Fibroblast of lung (primary cell): ENCODE data around the gene ITGAD. TPM values are rescaled to one million over a fixed set of nuclear protein-coding genes. Genes with fewer than 3 reads are reported as not detected.

Experiments
- DNase-seq, 2 donors: peaks; one replicate each; pipeline versions ENCODE4 v3.0.0 to v3.0.0-alpha.2; 2010; ENCODE audit warnings: low read depth in 2 of 2
- H2AFZ ChIP-seq: 2 replicates; pipeline ENCODE4 v1.5.1; 2012; ENCODE audit warnings: low read length, control low read depth, inconsistent platforms
- H3K27ac ChIP-seq: 2 replicates; pipeline ENCODE4 v1.5.1; 2011; ENCODE audit warnings: low read length, control low read depth; ENCODE audit not compliant: insufficient read depth
- H3K27me3 ChIP-seq: 2 replicates; pipeline ENCODE4 v1.5.1; 2011; ENCODE audit warnings: mild to moderate bottlenecking, low read length; ENCODE audit not compliant: control insufficient read depth, insufficient read depth
- H3K36me3 ChIP-seq: 2 replicates; pipeline ENCODE4 v1.5.1; 2011; ENCODE audit warnings: low read length; ENCODE audit not compliant: control insufficient read depth, insufficient read depth
- H3K4me1 ChIP-seq: 2 replicates; pipeline ENCODE4 v1.5.1; 2011; ENCODE audit warnings: low read length; ENCODE audit not compliant: control insufficient read depth, insufficient read depth; ENCODE audit errors: extremely low read depth
- H3K4me2 ChIP-seq: 2 replicates; pipeline ENCODE4 v1.5.1; 2011; ENCODE audit warnings: low read length, control low read depth; ENCODE audit not compliant: insufficient read depth; ENCODE audit errors: extremely low read depth
- H3K4me3 ChIP-seq, 4 experiments: fragments of 200-600 bp in 1 of 4; sonication (generic) in 1 of 4; replicated peaks in 1 of 4; 2 replicates each; pipeline ENCODE4 v1.5.1; 2011 to 2016; ENCODE audit warnings: low read length in 4 of 4, low read depth in 3 of 4, mild to moderate bottlenecking in 3 of 4, control low read depth in 2 of 4, inconsistent platforms in 1 of 4, mixed read lengths in 1 of 4; ENCODE audit not compliant: insufficient read depth in 1 of 4; ENCODE audit errors: control extremely low read depth in 1 of 4
- H3K79me2 ChIP-seq: 2 replicates; pipeline ENCODE4 v1.5.1; 2012; ENCODE audit warnings: mild to moderate bottlenecking, low read length, inconsistent platforms; ENCODE audit not compliant: control insufficient read depth, insufficient read depth
- H3K9ac ChIP-seq: 2 replicates; pipeline ENCODE4 v1.5.1; 2011; ENCODE audit warnings: mild to moderate bottlenecking, low read length, control low read depth; ENCODE audit not compliant: insufficient read depth
- H3K9me3 ChIP-seq: 2 replicates; pipeline ENCODE4 v1.5.1; 2012; ENCODE audit warnings: low read depth, low read length; ENCODE audit not compliant: control insufficient read depth, insufficient read depth
- H4K20me1 ChIP-seq: 2 replicates; pipeline ENCODE4 v1.5.1; 2011; ENCODE audit warnings: low read length; ENCODE audit not compliant: control insufficient read depth, insufficient read depth; ENCODE audit errors: extremely low read depth
- CTCF ChIP-seq, 2 donors: IDR thresholded peaks in 1 of 2; conservative IDR thresholded peaks in 1 of 2; 1 replicate in 1 of 2; 2 replicates in 1 of 2; pipeline ENCODE4 v1.5.1; 2011 to 2012; ENCODE audit warnings: low read length in 2 of 2, control low read depth in 1 of 2, inconsistent platforms in 1 of 2, low read depth in 1 of 2, mild to moderate bottlenecking in 1 of 2
- EZH2 ChIP-seq: IDR thresholded peaks from 2 replicates; pipeline ENCODE4 v1.5.1; 2012; ENCODE audit warnings: low read length, control low read depth, mild to moderate bottlenecking; ENCODE audit errors: missing control alignments
- polyA plus RNA-seq, 2 donors: library from polyadenylated mRNA; depleted of rRNA in 1 of 2; stranded (reverse) in 1 of 2; unstranded in 1 of 2; fragments of >200 nt; gene quantifications; 2 replicates each; pipeline ENCODE4 v1.2.1, GENCODE V29; 2011 to 2012; ENCODE audit warnings: missing spikeins in 1 of 2
- total RNA-seq: library from RNA; depleted of rRNA; stranded (reverse); fragments of >200 nt; gene quantifications from 2 replicates; pipeline ENCODE4 v1.2.1, GENCODE V29; 2014

Gene ITGAD
- total and polyA plus RNA-seq, 2 donors (not counting 1 experiment from before 2014, with no cell fraction given): not detected

GRCh38 chr16:31465788-31466370 lies 72.7 kb downstream of the ITGAD start:
- Histone ChIP-seq H3K36me3 (peaks cover 22% of the 10 kb centered on the region), H3K79me2 (no peaks in the 10 kb centered on the region), H3K27me3 (no peaks in the 10 kb centered on the region), H3K4me2 (no peak overlapping the region), H3K27ac (no peak overlapping the region), H4K20me1 (no peaks in the 10 kb centered on the region), H3K9me3 (no peaks in the 10 kb centered on the region), H3K4me3 (no peak overlapping the region), H3K4me1 (peaks cover 2% of the 10 kb centered on the region), H3K9ac (no peak overlapping the region), H2AFZ (no peak overlapping the region)
- no peak for DNase-seq
- no peak for TF ChIP-seq CTCF (conservative IDR thresholded peaks at IDR 0.05 in 1 of 2, IDR thresholded peaks at IDR 0.05 in 1 of 2; ENCODE audit: low read depth in 1 of 2, low read length in 2 of 2)
- no peak for TF ChIP-seq EZH2

- Histone ChIP-seq H3K27me3 (no peaks in the 10 kb centered on the region), H4K20me1 (no peaks in the 10 kb centered on the region), H3K79me2 (peaks cover 3% of the 10 kb centered on the region), H3K27ac (no peak overlapping the region), H3K4me1 (peaks cover 6% of the 10 kb centered on the region), H2AFZ (no peak overlapping the region), H3K36me3 (peaks cover 22% of the 10 kb centered on the region), H3K4me3 (no peak overlapping the region), H3K4me2 (no peak overlapping the region), H3K9ac (no peak overlapping the region), H3K9me3 (no peaks in the 10 kb centered on the region)
- no peak for TF ChIP-seq EZH2
- TF ChIP-seq CTCF (conservative IDR thresholded peaks at IDR 0.05 in 1 of 2, IDR thresholded peaks at IDR 0.05 in 1 of 2; ENCODE audit: low read depth in 1 of 2, low read length in 2 of 2): no peak
- no peak for DNase-seq
Measured at GRCh38 chr16:31466381-31466841, 73.3 kb downstream of the ITGAD start.

- no peak overlapping the region for H2AFZ ChIP-seq
- no peak overlapping the region for H3K9ac ChIP-seq
- peaks cover 6% of the 10 kb centered on the region for H3K4me1 ChIP-seq
- H3K9me3 ChIP-seq: no peaks in the 10 kb centered on the region
- H3K27ac ChIP-seq: no peak overlapping the region
- H3K27me3 ChIP-seq: no peaks in the 10 kb centered on the region
- no peak for DNase-seq
- no peak overlapping the region for H3K4me3 ChIP-seq
- H3K36me3 ChIP-seq: peaks cover 17% of the 10 kb centered on the region
- H4K20me1 ChIP-seq: no peaks in the 10 kb centered on the region
- TF ChIP-seq EZH2: no peak
- TF ChIP-seq CTCF (conservative IDR thresholded peaks at IDR 0.05 in 1 of 2, IDR thresholded peaks at IDR 0.05 in 1 of 2; ENCODE audit: low read depth in 1 of 2, low read length in 2 of 2): no peak
- H3K4me2 ChIP-seq: no peak overlapping the region
- peaks cover 3% of the 10 kb centered on the region for H3K79me2 ChIP-seq
Measured at GRCh38 chr16:31467151-31467773, 74.1 kb downstream of the ITGAD start.
